T-helper 2 cell (primary cell): Measurements from ENCODE around the gene FDPS.
"Not testable (repeated sequence)": the region's sequence is repeated elsewhere in the genome, so short reads cannot be mapped to it uniquely, and the experiment has no call there.

Experiments
- DNase-seq, 5 experiments: peaks; one replicate each; pipeline versions ENCODE4 v3.0.0 to v3.0.0-alpha.2; 2012 to 2022

Gene FDPS

DNA sequence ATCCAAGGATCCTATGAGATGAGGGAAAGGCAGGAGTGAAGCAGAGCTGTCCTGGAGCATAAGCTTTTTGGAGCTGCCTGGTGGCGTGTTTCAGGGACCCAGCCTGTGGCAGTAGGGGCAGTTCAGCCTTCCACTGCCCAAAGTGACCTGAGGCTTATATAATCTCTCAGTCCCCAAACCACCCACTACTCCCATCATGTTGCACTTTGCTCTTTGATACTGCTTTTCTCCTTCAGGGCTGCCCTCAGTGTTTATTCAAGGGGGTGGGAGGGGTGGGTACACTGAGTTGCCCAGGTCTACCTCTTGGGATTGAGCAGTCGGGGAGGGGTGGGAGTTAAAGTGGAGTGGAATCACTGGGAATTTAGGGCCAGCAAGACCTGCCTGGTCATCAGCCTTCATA is 22.1 kb upstream of the FDPS start:
- no peak for DNase-seq

- DNase-seq = no peak
Measured at GRCh38 chr1:155287987-155288543, 20.6 kb upstream of the FDPS start.

DNA sequence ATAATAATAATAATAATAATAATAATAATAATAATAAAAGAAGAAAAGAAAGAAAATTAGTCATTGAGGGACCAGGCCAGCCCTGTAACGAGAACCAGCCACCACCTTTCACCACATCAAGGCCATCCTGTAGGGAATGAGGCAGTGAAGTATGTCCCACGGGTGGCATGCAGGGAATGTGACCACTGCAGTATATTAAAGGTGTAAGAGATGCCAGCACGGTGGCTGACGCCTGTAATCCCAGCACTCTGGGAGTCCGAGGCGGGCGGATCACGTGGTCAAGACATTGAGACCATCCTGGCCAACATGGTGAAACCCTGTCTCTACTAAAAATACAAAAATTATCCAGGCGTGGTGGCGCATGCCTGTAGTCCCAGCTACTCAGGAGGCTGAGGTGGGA is 17.7 kb upstream of the FDPS start:
- not testable (repeated sequence) for DNase-seq

GRCh38 chr1:155293086-155293749 is 15.4 kb upstream of the FDPS start:
- no peak for DNase-seq

GRCh38 chr1:155294520-155295182 is 14.0 kb upstream of the FDPS start:
- DNase-seq = no peak

DNA sequence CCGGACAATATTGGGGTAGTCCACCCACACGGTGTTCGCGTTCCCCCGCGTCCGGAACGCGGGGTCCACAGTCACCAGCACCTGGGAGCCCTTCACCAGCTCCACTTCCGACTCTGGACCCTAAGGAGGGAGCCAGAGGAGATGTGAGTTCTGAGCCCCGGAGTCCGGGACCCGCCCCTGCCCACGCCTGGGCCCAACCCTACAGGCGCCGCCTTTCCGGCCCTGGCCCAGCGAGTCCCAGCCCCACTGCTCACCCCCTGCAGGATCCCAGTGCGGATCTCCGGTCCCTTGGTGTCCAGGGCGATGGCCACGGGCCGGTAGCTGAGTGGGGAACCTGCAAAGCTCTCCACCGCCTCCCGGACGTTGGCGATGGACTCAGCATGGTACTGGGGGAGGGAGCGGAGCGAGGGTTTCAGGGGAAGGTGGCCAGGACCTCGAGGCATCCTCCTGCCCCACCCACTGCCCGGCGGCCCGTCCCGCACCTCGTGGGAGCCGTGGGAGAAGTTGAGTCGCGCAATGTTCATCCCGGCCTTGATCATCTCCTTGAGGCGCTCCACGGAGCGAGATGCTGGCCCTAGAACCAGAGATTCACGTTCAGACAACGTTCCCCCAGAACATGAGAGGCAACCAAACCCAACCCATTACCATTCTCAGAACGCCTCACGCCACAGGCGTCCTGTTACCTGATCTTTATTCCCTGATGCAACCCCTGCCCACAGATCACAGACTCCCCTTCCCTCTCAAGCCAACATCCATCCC is 13.3 kb upstream of the FDPS start:
- DNase-seq = no peak

GRCh38 chr1:155295942-155296267 is 12.8 kb upstream of the FDPS start:
- DNase-seq = no peak

DNA sequence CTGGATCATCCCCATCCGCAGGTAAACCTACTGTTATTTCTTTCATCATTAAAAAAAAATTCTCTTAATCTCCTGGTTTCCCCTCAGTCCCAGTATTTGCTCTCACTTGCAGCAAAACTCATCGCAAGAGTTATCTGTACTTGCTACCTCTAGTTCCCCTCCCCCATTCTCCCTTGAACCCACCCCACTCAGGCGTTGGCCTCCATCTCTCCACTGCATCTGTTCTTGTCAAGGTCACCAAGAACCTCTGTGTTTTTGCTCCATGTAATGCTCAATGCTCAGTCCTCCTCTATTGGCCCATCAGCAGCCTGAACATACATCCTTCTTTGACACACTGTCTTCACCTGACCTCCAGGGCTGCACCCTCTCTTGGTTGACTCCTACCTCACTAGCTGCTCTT is 12.0 kb upstream of the FDPS start:
- DNase-seq = no peak

GRCh38 chr1:155297384-155297783 is 11.3 kb upstream of the FDPS start:
- no peak for DNase-seq

DNA sequence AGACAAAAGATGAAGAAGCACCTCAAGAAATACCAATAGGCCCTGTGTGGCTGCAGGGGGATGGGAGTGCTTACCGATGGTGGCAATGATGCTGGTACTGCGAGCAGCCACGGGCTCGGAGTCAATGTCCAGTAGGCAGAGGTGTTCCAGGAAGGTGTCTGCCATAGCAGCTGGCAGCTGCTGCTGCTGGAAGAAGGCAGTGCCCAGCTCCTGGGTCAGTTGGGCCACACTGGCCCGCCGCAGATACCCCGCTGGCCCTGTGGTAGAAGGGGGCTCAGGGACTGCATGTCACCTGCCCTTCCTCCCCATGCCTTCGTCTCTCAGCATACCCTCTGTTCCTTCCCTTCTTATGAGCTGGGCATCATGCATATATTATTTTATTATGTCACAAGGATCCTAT is 8.6 kb upstream of the FDPS start:
- DNase-seq = no peak

DNA sequence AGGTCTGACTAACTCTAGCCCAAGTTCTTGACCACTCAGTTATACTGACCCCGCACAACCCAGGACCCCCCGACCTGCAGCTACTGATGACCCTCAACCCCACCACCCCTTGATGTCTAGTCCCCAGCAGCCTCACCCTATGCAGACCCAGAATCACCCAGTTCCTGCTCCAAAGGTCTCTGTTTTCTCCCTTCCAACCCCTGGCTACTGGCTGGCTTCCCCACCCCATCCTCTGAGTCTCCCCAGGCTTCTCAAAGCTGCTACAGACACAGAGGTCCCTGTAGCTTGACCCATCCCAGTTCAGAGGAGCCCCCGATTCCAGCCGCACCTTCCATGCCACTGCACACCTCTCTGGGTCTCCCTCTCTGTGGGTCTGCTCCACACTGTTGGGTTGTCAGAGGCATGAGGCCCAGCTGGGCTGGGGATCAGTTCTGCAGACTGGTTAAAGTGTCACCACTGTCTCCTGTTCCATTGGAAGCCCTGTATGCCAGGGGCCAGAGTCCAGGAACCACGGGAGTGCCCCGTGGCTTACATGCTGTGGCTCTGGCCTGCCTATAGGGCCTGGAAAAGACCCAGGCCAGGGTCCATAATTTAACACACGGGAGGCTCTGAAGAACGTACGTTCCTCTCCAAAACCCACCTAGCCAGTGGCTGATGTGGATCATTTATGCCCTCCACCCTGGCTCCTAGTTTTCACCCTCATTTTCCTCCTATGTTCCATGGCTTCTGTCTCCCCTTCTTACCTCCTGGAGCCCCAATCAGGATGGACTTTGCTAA is 7.9 kb upstream of the FDPS start:
- no peak for DNase-seq

GRCh38 chr1:155301342-155301841 is 7.3 kb upstream of the FDPS start, which contains the start of gene PKLR:
Gene PKLR, minus strand, starts transcription at chr1:155301438. Its CDS starts 43 bp downstream, at chr1:155301395.
- no peak for DNase-seq

DNA sequence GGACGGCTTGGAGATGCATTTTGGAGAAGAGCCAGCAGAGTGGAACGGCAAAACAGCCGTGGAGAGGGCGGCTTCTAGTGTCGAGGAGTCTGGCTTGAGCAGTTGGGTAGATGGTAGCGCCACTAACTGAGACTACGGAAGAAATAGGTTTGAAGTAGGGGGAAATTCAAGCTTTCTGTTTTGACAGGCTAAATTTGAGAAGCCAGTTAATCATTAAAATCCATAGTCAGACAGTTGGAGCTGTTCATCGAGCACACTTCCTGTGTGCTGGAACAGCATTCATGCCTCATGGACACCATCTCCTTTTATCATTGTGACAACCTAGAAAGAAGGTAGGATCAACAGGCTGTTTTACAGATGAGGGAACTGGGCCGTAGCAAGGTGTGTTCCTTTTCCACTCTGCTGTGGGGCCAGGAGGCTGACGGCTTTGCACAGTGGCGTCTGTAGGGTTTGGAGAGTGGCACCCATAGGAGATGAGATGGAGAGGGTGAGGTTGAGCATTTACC is 4.1 kb upstream of the FDPS start:
- no peak for DNase-seq

DNA sequence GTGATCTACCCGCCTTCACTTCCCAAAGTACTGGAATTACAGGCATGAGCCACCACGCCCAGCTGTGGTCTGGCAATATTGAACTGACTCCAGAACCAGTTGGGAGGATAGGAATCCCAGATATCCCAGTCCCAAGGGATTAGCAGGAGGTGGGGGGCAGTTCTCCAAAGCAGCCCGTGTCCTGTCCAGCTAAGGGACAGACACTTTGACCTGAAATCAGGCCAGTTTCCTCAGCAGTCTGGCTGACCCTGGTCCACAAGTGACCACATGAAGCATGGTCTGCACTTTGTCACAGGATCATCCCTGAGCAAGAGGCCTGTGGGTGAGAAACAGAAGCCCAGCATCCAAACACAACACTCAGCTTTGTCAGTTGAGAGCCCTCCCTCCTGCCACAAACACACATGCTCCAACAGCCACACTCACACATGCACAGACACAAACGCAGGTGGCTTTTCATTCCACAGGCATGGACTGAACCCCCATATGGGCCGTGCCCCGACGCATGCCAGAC is 2.7 kb upstream of the FDPS start:
- no peak for DNase-seq

DNA sequence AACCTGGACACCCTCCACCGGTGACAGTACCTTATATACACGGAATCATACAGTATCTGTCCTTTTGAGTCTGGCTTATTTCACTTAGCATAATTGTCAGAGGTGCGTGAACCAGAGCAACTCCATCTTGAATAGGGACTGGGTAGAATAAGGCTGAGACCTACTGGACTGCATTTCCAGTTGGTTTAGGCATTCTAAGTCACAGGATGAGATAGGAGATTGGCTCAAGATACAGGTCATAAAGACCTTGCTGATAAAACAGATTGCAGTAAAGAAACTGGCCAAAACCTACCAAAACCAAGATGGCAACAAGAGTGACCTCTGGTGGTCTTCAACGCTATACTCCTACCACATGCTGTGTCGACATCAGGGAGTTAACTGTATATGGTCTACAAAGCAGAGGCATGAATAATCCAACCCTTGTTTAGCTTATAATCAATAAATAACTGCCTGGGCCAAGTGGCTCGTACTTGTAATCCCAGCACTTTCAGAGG is 1.4 kb upstream of the FDPS start:
- peak in 1 of 5 experiments; percentile 41 for DNase-seq

DNA sequence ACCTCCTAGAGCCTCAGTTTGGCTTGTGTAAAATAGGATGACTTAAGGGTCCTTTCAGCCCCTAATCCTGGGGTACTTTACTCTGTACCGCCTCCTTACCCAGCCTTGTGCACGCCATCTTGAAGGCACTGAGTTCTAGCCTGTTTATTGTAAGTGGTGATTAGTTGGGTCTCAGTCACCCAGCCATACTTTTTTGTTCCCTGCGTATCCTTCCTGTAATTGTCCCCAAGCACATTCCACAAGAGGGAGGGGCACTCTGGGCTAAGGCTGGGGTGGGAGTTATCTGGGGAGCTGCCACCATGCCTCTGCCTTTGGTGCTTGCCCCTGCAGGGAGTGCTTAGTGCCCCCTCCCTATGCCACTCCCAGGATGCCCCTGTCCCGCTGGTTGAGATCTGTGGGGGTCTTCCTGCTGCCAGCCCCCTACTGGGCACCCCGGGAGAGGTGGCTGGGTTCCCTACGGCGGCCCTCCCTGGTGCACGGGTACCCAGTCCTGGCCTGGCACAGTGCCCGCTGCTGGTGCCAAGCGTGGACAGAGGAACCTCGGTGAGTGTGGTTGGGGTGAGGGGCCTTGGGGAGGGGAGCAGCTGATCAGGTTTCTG is 856 bp downstream of the FDPS start:
- peak in 1 of 5 experiments; percentile 28 for DNase-seq

- no peak for DNase-seq
Measured at GRCh38 chr1:155313261-155313660, 4.6 kb downstream of the FDPS start.

GRCh38 chr1:155316922-155317321 is 8.3 kb downstream of the FDPS start:
- no peak for DNase-seq

GRCh38 chr1:155318082-155318481 is 9.4 kb downstream of the FDPS start:
- DNase-seq = no peak

DNA sequence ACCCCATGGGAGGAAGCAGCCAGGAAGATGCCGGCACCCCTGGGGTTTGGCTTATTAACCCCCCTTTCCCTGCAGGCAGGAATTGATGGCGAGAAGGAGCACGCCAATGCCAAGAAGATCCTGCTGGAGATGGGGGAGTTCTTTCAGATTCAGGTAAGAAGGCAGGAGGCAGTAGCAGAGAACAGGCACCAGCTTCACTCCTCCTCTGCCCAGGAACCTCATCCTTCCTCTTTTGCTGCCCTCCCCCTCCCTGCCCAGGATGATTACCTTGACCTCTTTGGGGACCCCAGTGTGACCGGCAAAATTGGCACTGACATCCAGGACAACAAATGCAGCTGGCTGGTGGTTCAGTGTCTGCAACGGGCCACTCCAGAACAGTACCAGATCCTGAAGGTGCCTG is 10.9 kb downstream of the FDPS start:
- DNase-seq = no peak

DNA sequence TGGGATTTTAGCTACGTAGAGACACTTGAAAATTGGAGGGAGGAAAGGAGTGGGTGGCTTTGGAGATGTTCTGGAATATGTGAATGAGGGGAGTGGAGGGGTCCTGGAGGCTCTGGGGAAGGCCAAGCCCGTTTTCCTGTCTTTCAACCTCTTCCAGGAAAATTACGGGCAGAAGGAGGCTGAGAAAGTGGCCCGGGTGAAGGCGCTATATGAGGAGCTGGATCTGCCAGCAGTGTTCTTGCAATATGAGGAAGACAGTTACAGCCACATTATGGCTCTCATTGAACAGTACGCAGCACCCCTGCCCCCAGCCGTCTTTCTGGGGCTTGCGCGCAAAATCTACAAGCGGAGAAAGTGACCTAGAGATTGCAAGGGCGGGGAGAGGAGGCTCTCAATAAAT is 11.6 kb downstream of the FDPS start:
- no peak for DNase-seq
